SK-N-SH (cell line): ENCODE data around the gene DHCR24.

Experiments
- GATA2 ChIP-seq: sonication (generic); formaldehyde crosslinking; IDR thresholded peaks from 2 replicates; pipeline ENCODE4 v1.5.0; 2020; ENCODE audit warnings: mild to moderate bottlenecking, missing genetic modification reagents
- NFIC ChIP-seq: IDR thresholded peaks from 2 replicates; pipeline ENCODE4 v1.4.0; 2012; ENCODE audit warnings: borderline replicate concordance
- TF ChIP-seq, protein P1 (sequence below): IDR thresholded peaks from 2 replicates; pipeline ENCODE4; 2012
- TF ChIP-seq, protein P2 (sequence below): fragments of 200-600 bp; sonication (generic); IDR thresholded peaks from 2 replicates; pipeline ENCODE4 v1.6.1; 2017; ENCODE audit warnings: antibody characterized with exemption, mild to moderate bottlenecking, moderate library complexity
- TF ChIP-seq, protein P3 (sequence below): IDR thresholded peaks from 2 replicates; pipeline ENCODE4 v1.6.1; 2012; ENCODE audit warnings: mild to moderate bottlenecking, low read depth, low read length, moderate library complexity

DNA sequence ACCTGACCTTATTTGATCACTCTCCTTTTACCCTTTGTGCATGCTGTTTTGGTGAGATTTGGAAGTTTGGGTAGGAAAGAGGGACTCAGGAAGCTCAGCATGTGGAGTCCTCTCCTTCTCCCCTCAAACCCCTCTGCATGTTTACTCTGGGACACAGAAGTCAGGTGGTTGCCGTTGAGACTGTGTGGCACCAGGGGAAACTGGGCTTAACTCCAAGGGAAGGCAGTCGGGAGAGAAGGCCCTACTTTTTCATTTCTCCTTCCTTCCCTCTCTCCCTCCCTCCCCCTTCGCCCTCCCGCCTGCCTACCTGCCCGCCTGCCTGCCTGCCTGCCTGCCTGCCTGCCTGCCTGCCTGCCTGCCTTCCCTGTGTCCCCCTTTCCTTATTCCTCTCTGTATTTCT, 51.0 kb downstream of the DHCR24 start:
- TF ChIP-seq GATA2 (CRISPR knock-in tag) (no peak), NFIC (no peak)
- TF ChIP-seq, protein P1, sequence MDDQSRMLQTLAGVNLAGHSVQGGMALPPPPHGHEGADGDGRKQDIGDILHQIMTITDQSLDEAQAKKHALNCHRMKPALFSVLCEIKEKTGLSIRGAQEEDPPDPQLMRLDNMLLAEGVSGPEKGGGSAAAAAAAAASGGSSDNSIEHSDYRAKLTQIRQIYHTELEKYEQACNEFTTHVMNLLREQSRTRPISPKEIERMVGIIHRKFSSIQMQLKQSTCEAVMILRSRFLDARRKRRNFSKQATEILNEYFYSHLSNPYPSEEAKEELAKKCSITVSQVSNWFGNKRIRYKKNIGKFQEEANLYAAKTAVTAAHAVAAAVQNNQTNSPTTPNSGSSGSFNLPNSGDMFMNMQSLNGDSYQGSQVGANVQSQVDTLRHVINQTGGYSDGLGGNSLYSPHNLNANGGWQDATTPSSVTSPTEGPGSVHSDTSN = no peak
- TF ChIP-seq, protein P2, sequence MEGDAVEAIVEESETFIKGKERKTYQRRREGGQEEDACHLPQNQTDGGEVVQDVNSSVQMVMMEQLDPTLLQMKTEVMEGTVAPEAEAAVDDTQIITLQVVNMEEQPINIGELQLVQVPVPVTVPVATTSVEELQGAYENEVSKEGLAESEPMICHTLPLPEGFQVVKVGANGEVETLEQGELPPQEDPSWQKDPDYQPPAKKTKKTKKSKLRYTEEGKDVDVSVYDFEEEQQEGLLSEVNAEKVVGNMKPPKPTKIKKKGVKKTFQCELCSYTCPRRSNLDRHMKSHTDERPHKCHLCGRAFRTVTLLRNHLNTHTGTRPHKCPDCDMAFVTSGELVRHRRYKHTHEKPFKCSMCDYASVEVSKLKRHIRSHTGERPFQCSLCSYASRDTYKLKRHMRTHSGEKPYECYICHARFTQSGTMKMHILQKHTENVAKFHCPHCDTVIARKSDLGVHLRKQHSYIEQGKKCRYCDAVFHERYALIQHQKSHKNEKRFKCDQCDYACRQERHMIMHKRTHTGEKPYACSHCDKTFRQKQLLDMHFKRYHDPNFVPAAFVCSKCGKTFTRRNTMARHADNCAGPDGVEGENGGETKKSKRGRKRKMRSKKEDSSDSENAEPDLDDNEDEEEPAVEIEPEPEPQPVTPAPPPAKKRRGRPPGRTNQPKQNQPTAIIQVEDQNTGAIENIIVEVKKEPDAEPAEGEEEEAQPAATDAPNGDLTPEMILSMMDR = no peak
- TF ChIP-seq, protein P3, sequence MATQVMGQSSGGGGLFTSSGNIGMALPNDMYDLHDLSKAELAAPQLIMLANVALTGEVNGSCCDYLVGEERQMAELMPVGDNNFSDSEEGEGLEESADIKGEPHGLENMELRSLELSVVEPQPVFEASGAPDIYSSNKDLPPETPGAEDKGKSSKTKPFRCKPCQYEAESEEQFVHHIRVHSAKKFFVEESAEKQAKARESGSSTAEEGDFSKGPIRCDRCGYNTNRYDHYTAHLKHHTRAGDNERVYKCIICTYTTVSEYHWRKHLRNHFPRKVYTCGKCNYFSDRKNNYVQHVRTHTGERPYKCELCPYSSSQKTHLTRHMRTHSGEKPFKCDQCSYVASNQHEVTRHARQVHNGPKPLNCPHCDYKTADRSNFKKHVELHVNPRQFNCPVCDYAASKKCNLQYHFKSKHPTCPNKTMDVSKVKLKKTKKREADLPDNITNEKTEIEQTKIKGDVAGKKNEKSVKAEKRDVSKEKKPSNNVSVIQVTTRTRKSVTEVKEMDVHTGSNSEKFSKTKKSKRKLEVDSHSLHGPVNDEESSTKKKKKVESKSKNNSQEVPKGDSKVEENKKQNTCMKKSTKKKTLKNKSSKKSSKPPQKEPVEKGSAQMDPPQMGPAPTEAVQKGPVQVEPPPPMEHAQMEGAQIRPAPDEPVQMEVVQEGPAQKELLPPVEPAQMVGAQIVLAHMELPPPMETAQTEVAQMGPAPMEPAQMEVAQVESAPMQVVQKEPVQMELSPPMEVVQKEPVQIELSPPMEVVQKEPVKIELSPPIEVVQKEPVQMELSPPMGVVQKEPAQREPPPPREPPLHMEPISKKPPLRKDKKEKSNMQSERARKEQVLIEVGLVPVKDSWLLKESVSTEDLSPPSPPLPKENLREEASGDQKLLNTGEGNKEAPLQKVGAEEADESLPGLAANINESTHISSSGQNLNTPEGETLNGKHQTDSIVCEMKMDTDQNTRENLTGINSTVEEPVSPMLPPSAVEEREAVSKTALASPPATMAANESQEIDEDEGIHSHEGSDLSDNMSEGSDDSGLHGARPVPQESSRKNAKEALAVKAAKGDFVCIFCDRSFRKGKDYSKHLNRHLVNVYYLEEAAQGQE = no peak
